ENCODE measurements around the gene TET2.
"Not testable (repeated sequence)": the region's sequence is repeated elsewhere in the genome, so short reads cannot be mapped to it uniquely, and the experiment has no call there.

Gene TET2

DNA sequence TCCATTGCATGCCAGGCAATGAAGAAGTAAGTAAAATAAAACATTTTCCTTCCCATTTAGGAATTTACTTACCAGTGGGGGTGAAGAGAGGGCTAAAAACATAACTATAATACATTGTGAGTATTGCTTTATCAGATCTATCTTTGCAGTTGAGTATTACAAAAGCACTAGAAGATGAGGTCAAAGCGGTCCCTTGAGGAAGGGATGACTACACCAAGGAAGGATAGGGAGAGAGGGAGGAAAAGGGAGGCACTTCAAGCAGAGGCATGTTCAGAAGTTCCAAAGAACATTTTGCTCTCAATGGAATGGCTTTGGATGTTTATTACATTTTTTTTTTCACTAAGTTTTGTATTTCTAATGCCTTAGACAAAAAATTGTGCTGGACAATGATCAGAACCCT lies 127.8 kb downstream of the TET2 start:
- DNase-seq (ENCODE audit: low read depth, low spot score) = no peak
- no peak overlapping the region for H3K4me3 ChIP-seq (ENCODE audit: low read length)

GRCh38 chr4:105276361-105277104 lies 129.9 kb downstream of the TET2 start:
- no peak overlapping the region for H3K4me3 ChIP-seq (ENCODE audit: low read length)
- no peak for DNase-seq (ENCODE audit: low read depth, low spot score)

GRCh38 chr4:105277702-105278101 lies 131.0 kb downstream of the TET2 start:
- DNase-seq (ENCODE audit: low read depth, low spot score) = no peak
- H3K4me3 ChIP-seq (ENCODE audit: low read length) = no peak overlapping the region

DNA sequence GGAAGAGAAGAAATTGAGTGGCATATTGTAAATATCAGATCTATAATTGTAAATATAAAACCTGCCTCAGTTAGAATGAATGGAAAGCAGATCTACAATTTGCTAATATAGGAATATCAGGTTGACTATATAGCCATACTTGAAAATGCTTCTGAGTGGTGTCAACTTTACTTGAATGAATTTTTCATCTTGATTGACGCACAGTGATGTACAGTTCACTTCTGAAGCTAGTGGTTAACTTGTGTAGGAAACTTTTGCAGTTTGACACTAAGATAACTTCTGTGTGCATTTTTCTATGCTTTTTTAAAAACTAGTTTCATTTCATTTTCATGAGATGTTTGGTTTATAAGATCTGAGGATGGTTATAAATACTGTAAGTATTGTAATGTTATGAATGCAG lies 132.6 kb downstream of the TET2 start:
- H3K4me3 ChIP-seq (ENCODE audit: low read length) = no peak overlapping the region
- no peak for DNase-seq (ENCODE audit: low read depth, low spot score)

GRCh38 chr4:105280338-105281123 lies 133.9 kb downstream of the TET2 start:
- DNase-seq (ENCODE audit: low read depth, low spot score) = no peak
- no peak overlapping the region for H3K4me3 ChIP-seq (ENCODE audit: low read length)

DNA sequence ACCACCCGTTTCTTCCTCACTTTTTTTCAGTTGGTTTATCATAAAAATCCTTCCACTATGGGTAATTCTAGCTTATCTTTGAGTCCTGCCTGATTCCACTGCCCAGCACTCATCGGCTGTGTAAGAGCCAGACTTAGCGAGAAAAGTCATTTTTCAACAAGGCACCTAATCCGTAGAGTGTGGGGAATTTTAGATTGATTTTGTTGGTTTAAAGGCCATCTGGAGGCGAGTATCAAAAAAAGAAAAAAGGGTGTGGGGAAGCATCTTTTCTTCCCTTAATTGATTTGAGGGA lies 134.4 kb downstream of the TET2 start:
- DNase-seq (ENCODE audit: low read depth, low spot score) = no peak
- no peak overlapping the region for H3K4me3 ChIP-seq (ENCODE audit: low read length)

DNA sequence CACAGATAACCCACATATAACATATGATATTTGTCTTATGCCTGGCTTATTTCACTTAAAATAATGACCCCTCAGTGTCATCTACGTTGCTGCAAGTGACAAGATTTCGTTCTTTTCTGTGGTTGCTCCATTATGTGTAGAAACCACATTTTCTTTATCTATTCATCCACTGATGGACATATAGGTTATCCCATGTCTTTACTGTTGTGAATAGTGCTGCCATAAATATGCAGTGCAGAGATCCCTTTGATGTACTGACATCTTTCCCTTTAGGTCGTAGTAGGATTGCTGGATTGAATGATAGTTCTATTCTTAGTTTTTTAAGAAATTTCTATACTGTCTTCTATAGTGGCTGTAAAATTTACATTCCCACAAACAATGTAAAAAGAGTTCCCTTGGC lies 135.8 kb downstream of the TET2 start:
- no peak for DNase-seq (ENCODE audit: low read depth, low spot score)
- H3K4me3 ChIP-seq (ENCODE audit: low read length) = no peak overlapping the region

GRCh38 chr4:105283501-105283900 lies 136.8 kb downstream of the TET2 start:
- no peak for DNase-seq (ENCODE audit: low read depth, low spot score)
- no peak overlapping the region for H3K4me3 ChIP-seq (ENCODE audit: low read length)

DNA sequence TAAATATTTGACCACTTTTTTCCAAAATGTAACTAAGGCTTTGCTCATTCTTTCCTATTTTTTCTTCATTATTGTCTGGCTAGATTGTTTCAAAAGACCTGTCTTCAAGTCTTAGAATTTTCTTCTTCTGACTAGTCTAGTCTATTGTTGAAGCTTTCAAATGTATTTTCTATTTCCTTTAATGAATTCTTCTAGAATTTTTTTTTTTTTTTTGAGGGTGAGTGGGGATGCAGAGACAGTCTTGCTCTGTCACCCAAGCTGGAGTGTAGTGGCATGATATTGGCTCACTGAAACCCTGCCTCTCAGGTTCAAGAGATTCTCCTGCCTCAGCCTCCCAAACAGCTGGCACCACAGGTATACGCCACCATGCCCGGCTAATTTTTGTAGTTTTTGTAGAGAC lies 141.4 kb downstream of the TET2 start:
- no peak overlapping the region for H3K4me3 ChIP-seq (ENCODE audit: low read length)
- no peak for DNase-seq (ENCODE audit: low read depth, low spot score)

DNA sequence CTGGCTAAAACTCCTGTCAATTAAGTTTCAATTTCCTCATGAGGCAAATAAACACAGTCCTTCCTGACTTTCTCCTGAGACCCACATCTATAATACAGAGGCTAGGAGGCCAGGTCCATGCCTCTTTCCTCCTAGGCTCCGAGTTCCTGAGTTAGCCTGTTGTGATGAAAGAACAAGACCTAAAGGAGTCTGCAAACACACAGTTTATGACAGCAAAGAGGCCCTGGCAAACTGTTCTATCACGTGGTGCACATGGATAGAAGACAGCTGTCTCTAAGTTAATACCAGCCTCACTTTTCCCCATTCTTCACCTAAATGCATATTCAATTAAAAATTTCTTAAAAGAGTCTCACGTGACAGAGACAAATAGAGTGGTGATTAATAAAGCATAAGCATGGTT lies 145.2 kb downstream of the TET2 start:
- no peak for DNase-seq (ENCODE audit: low read depth, low spot score)

DNA sequence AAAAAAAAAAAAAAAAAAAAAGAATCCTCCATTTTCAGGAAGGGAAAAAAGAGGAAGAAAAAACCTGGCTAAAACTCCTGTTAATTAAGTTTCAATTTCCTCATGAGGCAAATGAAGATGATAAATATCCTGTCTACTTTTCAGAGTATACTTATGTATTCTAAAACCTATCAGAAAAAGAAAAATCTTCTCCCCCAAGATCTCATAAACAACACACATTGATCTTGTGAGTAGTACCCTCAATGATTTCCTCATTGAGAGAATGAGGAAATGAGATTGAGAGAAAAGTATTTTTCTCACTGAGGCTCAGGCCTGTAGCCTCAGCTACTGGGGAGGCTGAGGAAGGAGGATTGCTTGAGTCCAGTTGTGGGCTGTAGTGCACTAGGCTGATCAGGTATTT lies 146.7 kb downstream of the TET2 start:
- no peak for DNase-seq (ENCODE audit: low read depth, low spot score)
- H3K4me3 ChIP-seq (ENCODE audit: low read length) = no peak overlapping the region

More for the DNA sequence above, 145.2 kb downstream of the TET2 start:
- H3K4me3 ChIP-seq (ENCODE audit: low read length) = no peak overlapping the region

DNA sequence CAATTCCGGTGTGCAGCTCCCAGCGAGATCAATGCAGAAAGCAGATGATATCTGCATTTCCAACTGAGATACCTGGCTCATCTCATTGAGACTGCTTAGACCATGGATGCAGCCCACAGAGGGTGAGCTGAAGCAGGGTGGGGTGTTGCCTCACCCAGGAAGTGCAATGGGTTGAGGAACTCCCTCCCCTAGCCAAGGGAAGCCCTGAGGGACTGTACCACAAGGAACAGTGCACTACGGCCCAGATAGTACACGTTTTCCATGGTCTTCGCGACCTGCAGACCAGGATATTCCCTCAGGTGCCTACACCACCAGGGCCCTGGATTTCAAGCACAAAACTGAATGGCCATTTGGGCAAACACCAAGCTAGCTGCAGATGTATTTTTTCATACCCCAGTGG lies 150.0 kb downstream of the TET2 start:
- H3K4me3 ChIP-seq (ENCODE audit: low read length) = no peak overlapping the region
- no peak for DNase-seq (ENCODE audit: low read depth, low spot score)

GRCh38 chr4:105299027-105299426 lies 152.4 kb downstream of the TET2 start:
- not testable (repeated sequence) for DNase-seq (ENCODE audit: low read depth, low spot score); H3K4me3 ChIP-seq (ENCODE audit: low read length)

DNA sequence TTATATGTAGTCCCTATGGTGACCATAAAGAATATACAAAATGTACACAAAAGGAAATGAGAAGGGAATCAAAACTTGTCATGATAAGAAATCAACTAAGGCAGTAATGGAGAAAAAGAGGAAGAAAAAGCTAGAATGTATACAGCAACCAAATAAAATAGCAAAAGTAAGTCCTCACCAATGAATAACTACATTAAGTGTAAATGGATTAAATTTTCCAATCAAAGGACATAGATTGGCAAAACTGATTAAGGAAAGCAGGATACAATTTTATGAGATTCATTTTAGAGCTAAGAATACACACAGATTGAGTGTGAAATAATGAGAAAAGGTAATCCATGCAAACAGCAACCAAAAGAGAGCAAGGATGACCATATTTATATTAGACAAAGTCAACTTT lies 157.4 kb downstream of the TET2 start:
- H3K4me3 ChIP-seq (ENCODE audit: low read length) = no peak overlapping the region
- DNase-seq (ENCODE audit: low read depth, low spot score) = no peak

DNA sequence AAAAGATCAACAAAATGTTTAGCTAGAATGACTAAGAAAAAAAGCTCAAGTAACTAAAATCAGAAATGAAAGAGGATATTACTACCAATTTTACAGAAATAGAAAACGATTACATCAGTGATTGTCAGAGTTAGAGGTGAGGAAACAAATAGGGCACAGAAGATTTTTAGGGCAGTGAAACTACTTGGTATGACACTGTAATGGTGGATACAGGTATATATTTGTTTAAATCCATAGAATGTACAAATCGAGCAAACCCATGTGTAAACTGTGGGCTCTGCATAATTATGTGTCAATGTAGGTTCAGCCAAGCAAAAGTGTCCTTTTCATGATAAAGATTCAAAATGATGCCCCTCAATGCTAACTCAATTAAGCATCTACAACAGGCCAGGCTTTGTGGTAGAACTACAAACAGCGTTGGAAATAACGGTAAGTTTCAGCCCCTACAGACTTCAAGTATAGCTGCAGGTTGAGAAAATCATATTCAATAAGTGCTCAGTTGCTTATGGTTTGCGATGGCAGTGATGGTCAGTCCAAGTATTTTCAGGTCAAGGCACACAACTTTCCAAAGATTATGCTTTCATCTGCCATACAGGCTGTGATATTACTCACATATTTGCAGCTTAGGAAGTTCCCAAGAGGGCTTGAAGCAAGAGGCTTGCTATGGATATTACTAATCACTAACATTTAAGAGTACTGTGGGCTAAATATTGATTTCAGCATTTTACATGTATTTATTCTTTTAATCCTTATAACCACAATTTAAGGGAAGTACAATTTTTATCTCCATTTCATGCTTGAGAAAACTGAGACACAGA lies 158.6 kb downstream of the TET2 start:
- H3K4me3 ChIP-seq (ENCODE audit: low read length) = no peak overlapping the region
- DNase-seq (ENCODE audit: low read depth, low spot score) = no peak

DNA sequence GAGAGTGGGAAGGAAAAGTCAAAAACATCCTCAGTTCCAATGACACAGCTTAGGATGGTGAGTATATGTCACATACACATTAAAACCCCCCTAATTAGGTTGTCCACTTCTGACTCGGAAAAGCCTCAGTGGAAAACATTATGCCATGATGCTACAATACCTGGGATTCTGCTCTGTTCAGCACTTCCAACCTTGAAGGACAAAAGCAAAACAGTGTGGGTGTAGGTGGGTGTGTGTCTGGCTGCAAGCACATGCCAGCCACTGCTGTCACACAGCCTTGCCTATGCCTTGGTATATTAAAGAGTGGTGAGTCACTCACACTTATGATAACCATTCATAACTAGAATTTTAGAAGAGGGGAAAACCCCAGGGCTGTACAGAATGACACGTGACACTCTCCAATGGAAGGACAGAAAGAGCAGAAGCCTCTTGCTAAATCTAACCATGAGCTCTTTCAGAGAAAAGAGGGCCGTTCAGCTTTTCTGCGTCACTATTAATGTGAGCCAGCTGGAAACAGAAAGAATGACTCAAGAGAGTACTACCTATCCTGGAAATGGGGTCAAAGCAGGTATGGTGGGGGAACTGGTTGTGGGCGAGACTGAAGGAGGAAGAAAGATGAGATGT lies 159.6 kb downstream of the TET2 start:
- H3K4me3 ChIP-seq (ENCODE audit: low read length) = no peak overlapping the region
- DNase-seq (ENCODE audit: low read depth, low spot score) = no peak

DNA sequence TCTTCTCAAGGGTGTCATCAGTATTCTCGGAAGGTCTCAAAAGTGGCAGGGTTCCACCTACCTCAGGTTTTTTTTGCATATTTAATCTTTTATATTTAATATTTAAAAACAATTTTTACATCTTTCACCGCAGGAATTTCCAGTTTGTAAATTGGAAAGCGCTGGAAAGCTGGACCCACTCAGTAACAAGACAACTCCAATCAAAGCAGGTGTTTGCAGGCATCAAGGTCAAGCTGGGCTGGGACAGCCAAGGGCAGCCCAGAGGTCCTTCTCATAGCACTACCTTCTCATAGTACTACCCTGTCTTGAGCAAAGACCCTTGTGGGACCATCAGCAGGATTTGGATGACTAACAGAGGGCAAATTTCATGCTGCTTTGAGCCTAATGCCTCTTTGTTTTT lies 160.1 kb downstream of the TET2 start:
- no peak overlapping the region for H3K4me3 ChIP-seq (ENCODE audit: low read length)
- no peak for DNase-seq (ENCODE audit: low read depth, low spot score)

- no peak for DNase-seq (ENCODE audit: low read depth, low spot score)
- no peak overlapping the region for H3K4me3 ChIP-seq (ENCODE audit: low read length)
Observed at GRCh38 chr4:105318486-105318885, 171.8 kb downstream of the TET2 start.

DNA sequence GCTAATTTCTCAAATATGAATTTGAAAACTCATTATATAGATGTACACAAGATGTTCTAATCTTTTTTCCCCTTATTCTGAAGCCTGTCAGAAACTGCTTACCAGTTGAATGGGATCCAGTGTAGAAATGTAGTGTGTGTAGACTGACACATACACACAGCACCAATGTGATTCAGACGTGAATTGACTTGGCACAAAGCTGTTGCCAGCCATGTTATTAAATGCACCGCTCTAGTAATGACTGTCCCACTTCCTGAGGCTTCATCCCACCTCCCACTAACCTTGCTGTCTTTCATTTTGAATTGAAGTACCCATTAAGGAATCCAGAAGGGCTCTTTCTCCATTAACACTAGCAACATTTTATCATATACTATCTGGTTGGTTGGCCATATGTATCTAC lies 180.5 kb downstream of the TET2 start:
- DNase-seq (ENCODE audit: low read depth, low spot score) = no peak
- H3K4me3 ChIP-seq (ENCODE audit: low read length) = no peak overlapping the region

GRCh38 chr4:105327956-105328355 lies 181.3 kb downstream of the TET2 start:
- H3K4me3 ChIP-seq (ENCODE audit: low read length) = no peak overlapping the region
- DNase-seq (ENCODE audit: low read depth, low spot score) = no peak
